Osteoblast (primary cell): Measurements from ENCODE around the gene IL1RAPL1. TPM values are rescaled to one million over a fixed set of nuclear protein-coding genes. Genes with fewer than 3 reads are reported as not detected.
A peak's percentile ranks its signal among the peaks of the same experiment; 100 is the strongest.

Experiments used
- DNase-seq: peaks from one replicate; pipeline ENCODE4 v3.0.0; 2011; ENCODE audit warnings: low spot score, mixed read lengths; ENCODE audit not compliant: insufficient read length; ENCODE audit errors: missing footprints
- H2AFZ ChIP-seq: 2 replicates; pipeline ENCODE4 v1.6.0; 2011; ENCODE audit warnings: mild to moderate bottlenecking, low read length
- H3K27ac ChIP-seq: 2 replicates; pipeline ENCODE4 v1.5.1; 2011; ENCODE audit warnings: mild to moderate bottlenecking, low read depth, low read length, moderate library complexity
- H3K27me3 ChIP-seq: 2 replicates; pipeline ENCODE4 v1.6.0; 2012; ENCODE audit warnings: mild to moderate bottlenecking, control low read depth, inconsistent platforms, low read length, moderate library complexity; ENCODE audit not compliant: insufficient read depth
- H3K36me3 ChIP-seq: 2 replicates; pipeline ENCODE4 v1.5.1; 2011; ENCODE audit warnings: mild to moderate bottlenecking, low read length, control low read depth, moderate library complexity; ENCODE audit not compliant: insufficient read depth
- H3K4me1 ChIP-seq: 2 replicates; pipeline ENCODE4 v1.5.1; 2011; ENCODE audit warnings: mild to moderate bottlenecking, low read length, control low read depth, moderate library complexity; ENCODE audit not compliant: insufficient read depth
- H3K4me2 ChIP-seq: 2 replicates; pipeline ENCODE4 v1.6.0; 2011; ENCODE audit warnings: mild to moderate bottlenecking, low read length; ENCODE audit not compliant: insufficient read depth
- H3K4me3 ChIP-seq: fragments of 200-600 bp; sonication (generic); 3 replicates; pipeline ENCODE4 v1.5.1; 2012; ENCODE audit warnings: mild to moderate bottlenecking, low read length, inconsistent platforms; ENCODE audit not compliant: insufficient read depth
- H3K79me2 ChIP-seq: 2 replicates; pipeline ENCODE4 v1.6.0; 2012; ENCODE audit warnings: mild to moderate bottlenecking, low read length, control low read depth, inconsistent platforms; ENCODE audit not compliant: insufficient read depth
- H3K9me3 ChIP-seq: 2 replicates; pipeline ENCODE4 v1.5.1; 2011; ENCODE audit warnings: low read depth, low read length, control low read depth
- H4K20me1 ChIP-seq: 2 replicates; pipeline ENCODE4 v1.6.0; 2012; ENCODE audit warnings: mild to moderate bottlenecking, low read length, control low read depth; ENCODE audit not compliant: insufficient read depth
- CTCF ChIP-seq: IDR thresholded peaks from 2 replicates; pipeline ENCODE4 v1.5.1; 2011; ENCODE audit warnings: mild to moderate bottlenecking, low read depth, low read length, moderate library complexity; ENCODE audit errors: extremely low read depth
- total RNA-seq: library from RNA; depleted of rRNA; stranded (reverse); fragments of >200 nt; gene quantifications from 2 replicates; pipeline ENCODE4 v1.2.3, GENCODE V29; 2012

IL1RAPL1 gene
- total RNA-seq, 1 donor: under 0.01 TPM

- H3K9me3 ChIP-seq: no peaks in the 10 kb centered on the region
- DNase-seq: no peak
- no peaks in the 10 kb centered on the region for H3K27me3 ChIP-seq
- no peaks in the 10 kb centered on the region for H3K36me3 ChIP-seq
- no peak overlapping the region for H3K27ac ChIP-seq
- H4K20me1 ChIP-seq: no peaks in the 10 kb centered on the region
- no peak overlapping the region for H2AFZ ChIP-seq
- no peak overlapping the region for H3K4me2 ChIP-seq
- no peak for TF ChIP-seq CTCF
- no peaks in the 10 kb centered on the region for H3K4me1 ChIP-seq
- no peak overlapping the region for H3K4me3 ChIP-seq
- H3K79me2 ChIP-seq: no peaks in the 10 kb centered on the region
Measured at GRCh38 chrX:29275928-29276327, 688.7 kb downstream of the IL1RAPL1 start.

GRCh38 chrX:29281078-29281742, 694.0 kb downstream of the IL1RAPL1 start:
- no peak overlapping the region for H2AFZ ChIP-seq
- peak; percentile 14 for DNase-seq
- no peaks in the 10 kb centered on the region for H3K4me1 ChIP-seq
- no peak overlapping the region for H3K4me2 ChIP-seq
- no peaks in the 10 kb centered on the region for H4K20me1 ChIP-seq
- H3K79me2 ChIP-seq: no peaks in the 10 kb centered on the region
- H3K9me3 ChIP-seq: no peaks in the 10 kb centered on the region
- H3K27me3 ChIP-seq: no peaks in the 10 kb centered on the region
- no peaks in the 10 kb centered on the region for H3K36me3 ChIP-seq
- no peak for TF ChIP-seq CTCF
- H3K27ac ChIP-seq: no peak overlapping the region
- no peak overlapping the region for H3K4me3 ChIP-seq

DNA sequence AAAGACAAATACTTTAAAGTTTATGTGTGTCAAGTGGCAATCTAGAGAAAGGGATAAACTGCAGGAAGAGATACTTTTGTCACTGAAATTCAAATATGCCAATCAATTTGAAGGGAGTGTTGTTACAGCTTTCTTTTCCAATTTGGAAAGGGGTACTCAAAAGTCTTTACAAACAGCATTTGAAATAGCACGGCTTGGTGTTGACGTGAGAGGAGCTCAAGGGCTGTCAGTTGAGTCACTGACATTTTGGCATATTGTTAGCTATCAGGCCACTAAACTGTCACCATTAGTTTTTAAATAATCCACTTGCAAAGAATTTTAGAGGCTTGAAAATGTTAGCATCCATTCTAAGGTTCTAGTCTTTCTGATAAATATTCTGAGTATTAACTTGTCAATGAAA, 698.4 kb downstream of the IL1RAPL1 start:
- Histone ChIP-seq H3K36me3 (no peaks in the 10 kb centered on the region), H4K20me1 (no peaks in the 10 kb centered on the region)
- TF ChIP-seq CTCF: no peak

GRCh38 chrX:29295987-29296680, 708.9 kb downstream of the IL1RAPL1 start:
- H3K27me3 ChIP-seq: no peaks in the 10 kb centered on the region
- H3K36me3 ChIP-seq: no peaks in the 10 kb centered on the region
- no peaks in the 10 kb centered on the region for H3K4me1 ChIP-seq
- peaks cover 1% of the 10 kb centered on the region for H3K9me3 ChIP-seq
- no peaks in the 10 kb centered on the region for H4K20me1 ChIP-seq
- no peak overlapping the region for H3K4me2 ChIP-seq
- no peak for DNase-seq
- no peak overlapping the region for H2AFZ ChIP-seq
- no peak for TF ChIP-seq CTCF
- H3K4me3 ChIP-seq: no peak overlapping the region
- H3K27ac ChIP-seq: no peak overlapping the region
- no peaks in the 10 kb centered on the region for H3K79me2 ChIP-seq

More for the DNA sequence above, 698.4 kb downstream of the IL1RAPL1 start:
- Histone ChIP-seq H3K4me2 (no peak overlapping the region), H3K27me3 (no peaks in the 10 kb centered on the region), H3K79me2 (no peaks in the 10 kb centered on the region), H3K27ac (no peak overlapping the region), H2AFZ (no peak overlapping the region), H3K4me3 (no peak overlapping the region), H3K4me1 (no peaks in the 10 kb centered on the region), H3K9me3 (no peaks in the 10 kb centered on the region)
- no peak for DNase-seq
